NCI-H82 treated with DMSO at 0.1 percent for 48 hours (cell line): ENCODE data around the gene LOXL3.
"Not testable (repeated sequence)": the region's sequence is repeated elsewhere in the genome, so short reads cannot be mapped to it uniquely, and the experiment has no call there.

ENCODE experiments used
- DNase-seq: peaks from one replicate; lab custom pipeline; 2025; ENCODE audit not compliant: unreplicated experiment; lab: John Stamatoyannopoulos, UW

The LOXL3 gene

DNA sequence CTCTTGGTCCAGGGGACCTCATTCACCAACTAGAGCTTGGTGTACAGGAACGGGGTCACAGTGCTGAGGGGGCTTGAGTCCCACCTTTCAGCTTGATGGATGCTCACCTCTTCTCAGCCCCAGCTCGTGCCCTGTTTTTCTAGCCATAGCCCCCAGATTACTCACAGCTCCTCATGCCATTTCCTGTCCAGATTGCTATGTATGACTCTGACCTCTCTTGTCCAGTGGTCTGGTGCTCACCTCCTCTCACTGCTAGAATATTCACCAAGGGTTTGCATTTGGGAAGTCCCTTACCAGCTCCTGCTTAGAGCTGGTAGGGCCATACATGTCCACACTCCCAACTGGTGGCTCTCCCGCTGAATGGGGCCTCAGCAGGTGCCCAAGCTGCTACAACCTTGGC is 60.2 kb downstream of the LOXL3 start:
- no peak for DNase-seq

DNA sequence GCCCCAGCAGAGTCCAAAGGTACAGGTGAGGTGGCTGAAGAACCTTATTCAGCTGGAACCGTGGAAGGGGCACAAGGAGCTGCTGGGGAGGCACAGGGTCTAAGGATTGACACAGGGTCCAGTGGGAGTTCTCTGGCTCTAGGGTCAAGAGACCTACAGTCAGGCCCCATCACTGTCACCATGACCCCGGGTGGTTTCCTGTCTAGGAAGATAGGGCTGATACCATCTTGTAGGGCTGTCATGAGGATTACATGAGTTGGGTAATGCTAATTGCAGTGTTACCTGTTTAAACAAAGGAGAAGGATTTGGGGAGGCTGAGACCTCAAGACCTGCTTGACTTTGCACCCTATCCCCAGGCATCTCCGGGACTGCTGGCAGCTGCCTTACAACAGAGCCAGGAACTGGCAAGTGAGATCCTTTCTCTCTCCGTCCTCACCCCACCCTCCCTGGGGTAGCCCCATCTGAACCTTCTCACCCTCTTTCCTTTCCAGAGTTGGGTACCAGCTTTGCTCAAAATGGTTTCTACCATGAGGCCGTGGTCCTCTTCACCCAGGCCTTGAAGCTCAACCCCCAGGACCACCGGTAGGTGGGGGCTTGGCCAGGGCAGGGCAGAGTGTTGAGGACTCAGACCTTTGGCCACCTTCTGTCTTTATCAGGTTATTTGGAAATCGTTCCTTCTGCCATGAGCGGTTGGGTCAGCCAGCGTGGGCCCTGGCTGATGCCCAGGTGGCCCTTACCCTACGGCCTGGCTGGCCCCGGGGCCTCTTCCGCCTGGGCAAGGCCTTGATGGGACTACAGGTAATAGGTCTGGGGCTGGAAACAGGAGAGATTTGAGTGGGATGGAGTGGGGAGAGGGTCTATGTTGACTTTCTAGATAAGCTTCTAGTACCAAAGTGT is 61.8 kb downstream of the LOXL3 start:
- no peak for DNase-seq

DNA sequence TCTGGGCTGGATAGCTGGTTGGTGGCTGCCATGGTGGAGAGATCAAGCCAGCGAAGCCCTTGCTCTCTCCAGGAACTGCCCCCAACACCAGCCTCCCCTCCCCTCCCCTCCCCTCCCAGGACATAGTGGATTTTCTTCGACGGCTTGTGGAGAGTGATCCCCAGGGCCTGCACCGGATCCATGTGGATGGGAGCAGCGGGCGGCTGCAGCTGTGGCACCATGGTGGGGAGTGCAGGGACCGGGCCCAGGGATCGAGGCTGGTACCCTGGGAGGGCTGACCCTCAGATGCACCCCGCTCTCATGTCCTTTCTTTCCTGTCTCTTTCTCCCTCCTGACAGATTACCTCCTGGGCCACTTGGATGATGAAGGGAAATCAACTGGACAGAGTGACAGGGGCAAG is 63.8 kb downstream of the LOXL3 start:
- DNase-seq: no peak

GRCh38 chr2:74488643-74489481 is 64.9 kb downstream of the LOXL3 start:
- peak; percentile 82 for DNase-seq

DNA sequence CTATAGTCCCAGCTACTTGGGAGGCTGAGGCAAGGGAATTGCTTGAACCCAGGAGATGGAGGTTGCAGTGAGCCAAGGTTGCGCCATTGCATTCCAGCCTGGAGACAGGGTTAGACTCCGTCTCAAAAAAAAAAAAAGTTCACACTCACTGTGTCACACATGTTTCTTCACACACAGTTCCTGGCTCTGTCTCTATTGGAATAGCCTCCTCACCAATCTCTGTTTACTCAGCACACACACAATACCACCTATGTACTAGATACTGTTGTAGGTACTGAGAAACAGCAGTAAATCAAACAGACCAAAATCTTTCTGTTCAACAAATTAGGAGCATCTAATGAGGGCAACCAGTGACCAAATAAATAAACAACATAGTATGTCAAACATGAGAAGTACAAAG is 67.6 kb downstream of the LOXL3 start:
- DNase-seq: no peak

- not testable (repeated sequence) for DNase-seq
Measured at GRCh38 chr2:74483675-74484164, 70.0 kb downstream of the LOXL3 start.

DNA sequence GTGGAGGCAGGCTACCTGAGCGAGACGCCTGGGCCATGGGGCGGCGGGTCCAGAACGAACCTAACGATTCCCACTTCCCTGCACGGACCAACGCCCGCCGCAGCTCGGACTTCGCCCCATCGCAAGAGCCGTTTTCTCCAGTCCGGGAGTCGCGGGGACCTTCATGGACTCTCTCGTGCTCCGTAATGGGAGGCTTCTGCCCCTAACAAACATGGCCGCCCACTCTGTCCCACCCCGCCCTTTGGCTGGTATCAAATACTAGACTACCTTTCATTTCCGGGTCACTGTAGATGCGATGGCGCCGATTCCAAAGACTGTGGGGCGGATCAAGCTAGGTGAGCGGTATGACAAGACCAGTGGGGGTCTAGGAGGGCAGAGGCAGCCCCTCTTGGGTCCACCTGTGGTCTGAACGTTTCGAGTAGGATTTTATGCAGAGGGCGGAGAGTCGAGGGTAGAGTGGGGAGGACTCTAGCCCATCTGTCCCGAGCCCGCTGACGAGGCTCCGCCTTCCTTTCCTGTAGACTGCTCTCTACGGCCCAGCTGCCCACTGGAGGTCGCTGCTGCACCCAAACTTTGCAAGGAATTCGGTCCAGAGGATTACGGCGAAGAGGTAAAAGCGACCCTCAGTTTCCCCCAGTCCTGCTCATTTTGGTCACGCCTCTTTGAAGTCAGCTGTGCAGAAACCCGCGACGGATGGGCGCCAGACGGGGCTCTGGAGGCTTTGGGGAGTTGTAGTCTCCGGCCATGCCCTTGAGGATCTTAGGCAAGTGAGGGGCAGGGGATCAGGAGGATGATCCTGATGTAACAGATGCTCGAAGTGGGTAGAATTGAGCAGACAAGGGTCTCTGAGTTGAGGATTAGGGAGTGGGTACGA is 70.7 kb downstream of the LOXL3 start, which contains the start of the genes CCDC142 and TTC31:
Gene CCDC142 (minus strand): TSS at position 198 of the 874 bp plus-strand sequence. CDS start 161 bp downstream, at position 37.
Gene TTC31 (plus strand): TSS at position 281 of the 874 bp plus-strand sequence. CDS start 15 bp downstream, at position 296.
- DNase-seq: peak; percentile 97
